NCI-H187 (cell line): ENCODE measurements around the gene DPP10.

Experiments used
- DNase-seq, 2 experiments: peaks; one replicate each; lab custom pipeline; 2025; lab: John Stamatoyannopoulos, UW

Gene DPP10

DNA sequence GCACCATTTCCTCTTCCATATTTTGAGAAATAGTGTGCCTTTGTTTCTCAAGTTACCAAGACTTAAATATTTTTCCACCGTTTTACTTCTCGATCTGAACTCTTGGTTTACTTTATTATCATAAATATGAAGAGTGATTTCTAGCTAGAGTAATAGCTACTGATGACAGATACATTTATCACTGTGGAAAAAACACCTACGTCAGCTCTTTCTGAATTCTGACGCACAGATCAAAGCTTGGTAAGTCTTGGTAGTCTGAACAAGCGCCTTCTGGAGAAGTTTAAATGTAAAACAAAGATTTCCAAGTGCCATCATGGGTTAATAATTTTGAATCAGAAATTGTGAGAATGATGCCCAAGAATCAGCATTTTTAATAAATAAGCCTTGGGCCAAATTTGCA lies 367.7 kb downstream of the DPP10 start:
- DNase-seq, result no peak

DNA sequence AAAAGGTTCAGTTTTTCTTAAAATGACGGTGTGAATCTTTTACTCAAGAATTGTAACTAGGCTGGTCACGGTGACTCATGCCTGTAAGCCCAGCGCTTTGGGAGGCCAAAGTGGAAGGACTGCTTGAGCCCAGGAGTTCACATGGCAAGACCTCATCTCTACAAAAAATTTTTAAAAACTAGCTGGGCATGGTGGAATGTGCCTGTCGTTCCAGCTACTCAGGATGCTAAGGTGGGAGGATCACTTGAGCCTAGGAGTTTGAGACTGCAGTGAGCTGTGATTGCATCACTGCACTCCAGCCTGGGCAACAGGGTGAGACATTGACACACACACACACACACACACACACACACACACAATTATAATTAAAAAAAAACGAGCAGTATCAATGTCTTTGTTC lies 369.8 kb downstream of the DPP10 start:
- DNase-seq, result no peak

- no peak for DNase-seq
These were observed 371.9 kb downstream of the DPP10 start for GRCh38 chr2:114814355-114814754.

GRCh38 chr2:114821055-114821454 lies 378.6 kb downstream of the DPP10 start:
- no peak for DNase-seq

DNA sequence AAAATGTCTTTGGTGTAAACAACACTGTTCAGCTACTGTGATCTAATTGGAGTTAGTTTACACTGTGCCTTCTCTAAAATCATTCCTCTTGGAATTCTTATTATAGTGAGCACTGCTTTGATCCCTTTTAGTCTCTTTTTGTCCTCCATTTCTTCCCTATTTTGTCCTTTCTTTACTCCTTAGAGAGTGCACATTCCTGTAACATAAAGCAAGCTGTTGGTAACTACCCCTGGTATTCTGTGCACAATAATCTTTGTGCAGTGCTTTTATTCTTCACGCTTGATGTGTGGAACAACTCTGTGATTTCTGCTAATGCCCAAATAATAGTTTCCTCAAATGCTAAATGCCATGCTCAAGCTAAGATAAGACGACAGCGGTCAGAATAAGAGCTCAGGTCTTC lies 401.5 kb downstream of the DPP10 start:
- no peak for DNase-seq

GRCh38 chr2:114857196-114857595 lies 414.8 kb downstream of the DPP10 start:
- no peak for DNase-seq

- no peak for DNase-seq
These were observed 417.5 kb downstream of the DPP10 start for GRCh38 chr2:114859726-114860510.

DNA sequence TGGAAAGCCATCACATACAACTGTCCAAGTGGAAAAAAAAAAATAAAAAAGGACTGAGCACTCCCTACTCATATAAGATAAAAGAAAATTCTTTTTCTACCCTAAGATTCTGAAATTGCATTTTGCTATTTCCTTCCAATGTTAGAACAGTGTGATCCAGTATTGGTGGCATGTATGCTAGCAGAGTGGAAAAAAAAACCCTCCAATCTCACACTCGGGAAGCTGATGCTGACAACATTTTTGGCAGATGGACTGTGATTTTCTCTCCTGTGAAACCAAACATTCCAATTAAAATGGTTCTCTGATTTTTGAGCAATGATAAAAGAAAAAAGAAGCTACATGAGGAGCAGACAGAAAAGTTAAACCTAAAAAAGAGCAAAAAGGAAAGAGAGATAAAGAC lies 419.8 kb downstream of the DPP10 start:
- no peak for DNase-seq

DNA sequence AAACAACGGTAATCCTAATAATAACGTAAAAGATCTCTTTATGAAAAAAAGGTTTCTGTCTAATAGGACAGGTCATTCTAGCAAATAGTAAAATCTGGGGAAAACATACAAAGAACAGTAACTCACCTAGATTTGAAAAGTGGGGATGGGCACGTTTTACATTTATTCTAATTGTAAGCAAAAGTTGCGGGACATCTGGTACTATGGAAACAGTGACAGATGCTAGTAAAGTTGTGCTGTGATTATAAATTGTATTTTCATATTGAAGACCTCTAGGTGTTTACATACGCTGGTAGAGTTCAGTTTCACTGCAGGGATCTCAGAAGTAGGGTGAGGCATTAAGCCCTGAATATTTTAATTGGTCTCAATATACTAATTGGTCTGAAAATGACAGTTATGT lies 422.5 kb downstream of the DPP10 start:
- DNase-seq, result no peak

- no peak for DNase-seq
These were observed 437.6 kb downstream of the DPP10 start for GRCh38 chr2:114880046-114880445.

DNA sequence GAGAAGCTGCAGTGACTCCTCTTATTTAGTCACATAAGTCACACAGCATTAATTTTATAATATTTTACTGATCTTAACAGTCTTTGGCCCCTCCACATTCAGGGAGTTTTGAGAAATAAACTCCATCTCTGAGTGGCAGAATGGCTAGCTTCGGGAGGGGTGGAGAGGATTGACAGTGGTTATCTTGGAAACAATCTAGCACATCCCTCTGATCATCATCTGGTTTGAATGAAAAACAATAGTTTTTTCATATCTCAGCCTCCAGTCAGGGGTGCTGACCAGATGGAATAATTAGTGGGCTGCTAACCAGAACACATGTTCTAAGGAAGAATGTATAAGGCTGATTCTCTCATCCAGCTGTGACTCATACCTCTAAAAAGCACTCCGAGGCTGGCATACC lies 477.5 kb downstream of the DPP10 start:
- no peak for DNase-seq

DNA sequence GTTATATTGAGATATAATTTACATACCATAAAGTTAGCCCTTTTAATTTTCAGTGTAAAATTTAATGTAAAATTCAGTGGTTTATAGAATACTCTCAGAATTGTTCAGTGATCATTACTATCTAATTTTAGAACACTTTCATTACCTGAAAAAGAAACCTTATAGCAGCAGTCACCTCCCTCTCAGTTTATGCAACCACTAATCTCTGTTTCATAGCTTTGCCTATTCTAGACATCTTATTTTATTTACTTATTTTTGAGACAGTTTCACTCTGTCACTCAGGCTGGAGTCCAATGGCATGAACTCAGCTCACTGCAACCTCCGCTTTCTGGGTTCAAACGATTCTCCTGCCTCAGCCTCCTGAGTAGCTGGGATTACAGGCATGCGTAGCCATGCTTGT lies 479.6 kb downstream of the DPP10 start:
- no peak for DNase-seq

DNA sequence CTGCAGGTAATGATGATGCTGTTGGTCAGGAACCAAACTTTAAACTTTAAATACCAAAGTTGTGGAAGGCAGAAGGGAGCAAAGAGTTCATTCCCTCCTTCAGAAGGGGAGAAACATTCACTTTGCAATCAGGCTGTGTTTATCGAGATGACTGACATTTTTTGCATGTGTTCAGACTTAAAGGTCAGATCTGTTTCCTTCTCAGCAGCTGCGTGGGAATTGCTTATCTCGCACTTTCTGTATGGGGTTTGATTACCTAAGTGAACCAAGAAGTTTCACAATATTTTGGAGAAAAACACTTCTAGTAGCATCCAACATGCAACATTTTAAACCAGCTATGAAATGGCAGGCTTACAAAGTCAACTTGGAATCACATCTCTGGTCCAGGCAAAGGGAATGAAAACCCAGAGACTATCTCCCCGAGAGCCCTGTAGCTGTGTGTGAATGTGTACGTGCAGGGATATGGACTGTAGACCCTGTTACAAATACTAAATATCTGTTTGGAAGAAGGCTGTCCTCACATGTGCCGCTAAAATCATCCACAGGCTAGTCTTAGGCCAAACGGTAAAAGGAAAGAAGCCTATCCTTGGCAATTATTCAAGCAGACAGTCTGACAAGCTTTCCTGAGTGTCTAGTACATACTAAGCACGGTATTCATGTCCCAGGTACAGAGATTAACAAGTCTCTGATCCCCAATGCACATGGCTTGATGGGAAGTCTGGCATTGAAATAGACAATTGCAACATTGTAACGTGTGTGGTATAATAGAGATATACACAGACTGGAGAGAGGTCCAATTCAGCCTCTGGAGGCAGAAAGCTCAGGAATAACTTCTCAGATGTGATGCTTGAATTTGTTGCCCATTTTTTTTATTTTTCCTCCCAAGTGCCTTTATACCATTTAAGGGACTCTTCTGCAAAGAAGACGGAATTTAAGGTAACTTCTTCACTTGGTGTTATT lies 483.1 kb downstream of the DPP10 start:
- DNase-seq, result no peak

DNA sequence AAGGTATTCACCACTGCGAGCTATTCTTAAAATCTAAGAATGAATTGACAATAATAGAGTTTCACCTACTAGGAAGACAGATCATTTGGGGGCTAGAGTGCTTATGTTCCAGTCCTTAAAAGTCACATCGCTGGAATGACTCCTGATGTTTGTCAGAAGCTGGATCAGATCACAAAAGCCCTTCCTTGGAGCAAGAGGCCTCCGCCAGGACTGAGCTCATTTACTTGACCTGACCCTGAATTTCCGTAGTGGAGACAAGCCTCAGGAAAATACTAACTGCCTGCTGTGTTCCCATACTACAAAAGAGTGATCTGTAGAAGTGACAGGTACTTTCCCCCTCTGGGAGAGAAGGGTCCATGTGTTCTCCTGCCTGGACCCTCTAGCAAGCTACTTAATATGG lies 483.9 kb downstream of the DPP10 start:
- no peak for DNase-seq

DNA sequence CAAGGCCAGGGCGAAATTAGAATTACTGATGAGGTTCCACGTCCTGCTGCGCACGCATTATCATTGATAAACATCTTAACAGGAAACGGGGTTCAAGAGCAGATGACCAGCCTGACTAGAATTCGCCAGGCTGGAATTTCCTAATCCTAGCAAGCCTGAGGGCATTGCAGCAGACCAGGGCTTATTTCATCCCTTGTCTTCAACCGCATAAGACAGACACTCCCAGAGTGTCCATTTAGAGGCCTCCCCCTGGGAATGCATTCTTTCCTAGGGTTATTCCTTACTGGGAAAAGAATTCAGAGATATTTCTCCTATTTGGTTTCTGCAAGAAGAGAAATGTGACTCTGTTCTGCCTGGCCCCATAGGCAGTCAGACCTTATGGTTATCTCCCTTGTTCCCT lies 486.8 kb downstream of the DPP10 start:
- DNase-seq, result no peak

- no peak for DNase-seq
These were observed 491.3 kb downstream of the DPP10 start for GRCh38 chr2:114933671-114934241.

- no peak for DNase-seq
These were observed 492.6 kb downstream of the DPP10 start for GRCh38 chr2:114935031-114935430.

DNA sequence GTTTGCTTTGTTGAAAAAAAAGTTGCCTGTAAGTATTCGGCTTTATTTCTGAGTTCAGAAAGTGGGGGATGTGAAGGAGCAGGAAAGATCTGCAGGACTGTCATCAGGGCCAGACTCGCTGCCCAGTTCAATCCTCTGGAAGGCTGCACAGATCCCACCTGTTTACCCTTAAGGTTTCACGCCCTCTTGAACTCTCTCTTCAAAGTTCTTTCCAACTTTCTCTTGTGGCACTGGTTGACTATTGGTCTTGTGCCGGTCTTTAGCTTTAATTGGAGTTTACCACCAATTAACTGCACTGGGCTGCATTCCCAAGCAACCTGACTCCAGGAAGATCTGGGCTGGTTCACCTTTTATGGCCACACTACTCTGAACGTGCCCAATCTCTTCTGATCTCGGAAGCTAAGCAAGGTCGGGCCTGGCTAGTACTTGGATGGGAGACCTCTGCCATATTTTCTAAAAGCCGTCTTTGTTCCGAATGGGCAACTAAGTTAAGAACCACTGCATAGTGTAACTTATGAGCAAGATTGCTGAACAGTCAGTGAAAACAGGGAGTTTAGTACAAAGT lies 495.0 kb downstream of the DPP10 start:
- DNase-seq, result no peak

DNA sequence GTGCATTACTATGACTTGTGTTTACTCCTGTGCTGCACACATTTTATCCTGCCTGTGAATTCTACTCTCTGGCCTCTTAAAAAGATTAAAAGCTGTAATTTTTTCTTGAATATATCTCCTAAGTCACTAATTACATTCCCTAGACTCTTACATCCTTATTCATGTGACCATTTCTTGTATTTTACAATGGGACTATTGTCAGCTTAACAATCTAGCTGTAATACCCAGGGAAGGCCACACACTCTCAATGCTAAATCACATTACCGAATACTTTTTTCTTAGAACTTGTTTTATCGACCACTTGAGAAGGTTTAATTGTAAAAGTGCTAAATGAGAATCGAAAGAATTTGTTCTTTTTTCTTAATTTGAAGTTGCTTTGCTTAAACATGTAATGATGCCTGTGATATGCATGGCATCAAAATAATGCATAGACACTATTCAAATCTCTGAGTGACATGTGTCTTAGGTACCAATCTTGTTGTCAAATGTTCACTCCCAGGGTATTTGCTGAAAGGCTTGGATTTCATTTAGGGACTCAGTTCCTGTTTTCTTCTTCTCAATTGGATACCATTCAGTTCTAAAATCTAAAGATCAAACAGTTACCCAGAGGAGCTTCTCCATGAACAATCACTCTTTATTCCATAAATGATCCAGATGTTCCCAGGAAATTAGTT lies 498.5 kb downstream of the DPP10 start:
- no peak for DNase-seq

DNA sequence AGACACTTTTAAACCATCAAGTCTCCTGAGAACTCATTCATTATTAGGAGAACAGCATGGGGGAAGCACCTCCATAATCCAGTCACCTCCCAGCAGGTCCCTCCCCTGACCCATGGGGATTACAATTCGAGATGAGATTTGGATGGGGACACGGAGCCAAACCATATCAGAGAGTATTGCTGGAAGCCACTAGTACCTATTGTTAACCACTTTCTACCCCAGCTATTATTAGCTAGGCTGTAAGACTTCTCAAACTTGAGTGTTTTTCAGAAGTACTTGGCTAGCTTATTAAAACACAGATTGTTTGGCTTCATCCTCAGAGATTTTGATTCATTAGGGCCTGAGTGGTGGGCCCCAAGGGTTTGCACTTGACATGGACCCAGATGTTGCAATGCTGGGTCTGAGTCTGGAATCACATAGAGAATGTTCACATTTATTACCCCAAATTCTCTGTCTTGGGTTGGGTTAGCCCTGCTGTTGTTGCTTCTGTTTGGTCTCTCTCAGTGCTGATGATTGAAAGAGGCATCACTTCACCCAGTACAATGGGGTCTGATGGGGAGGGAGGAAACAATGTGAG lies 506.9 kb downstream of the DPP10 start:
- DNase-seq, result no peak

DNA sequence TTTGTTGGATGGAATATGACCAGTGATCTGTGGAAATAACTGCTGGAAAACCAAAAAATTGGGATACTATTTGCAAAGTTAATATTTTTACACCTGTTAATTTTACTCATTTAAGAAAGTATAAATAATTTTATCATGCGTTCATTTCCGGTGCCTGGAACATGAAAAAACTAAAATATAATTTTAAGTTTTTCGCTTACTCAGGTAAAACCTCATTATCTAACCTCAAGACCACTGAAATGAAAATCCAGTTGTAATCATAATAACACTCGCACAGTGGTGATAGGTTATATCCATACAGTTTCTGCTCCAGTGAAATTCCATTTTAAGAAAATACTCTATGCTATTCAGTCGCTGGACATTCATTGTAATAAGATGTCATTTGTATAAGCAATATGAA lies 517.9 kb downstream of the DPP10 start:
- DNase-seq, result no peak

GRCh38 chr2:114962532-114962931 lies 520.1 kb downstream of the DPP10 start:
- no peak for DNase-seq
